Erythroblast (primary cell): ENCODE data around the gene SETBP1.

ENCODE experiments used
- GATA1 ChIP-seq: IDR thresholded peaks from 2 replicates; pipeline ENCODE4 v1.6.1; 2011; ENCODE audit warnings: low read depth, mild to moderate bottlenecking, control low read depth, low read length, moderate library complexity
- POLR2A ChIP-seq: IDR thresholded peaks from 2 replicates; pipeline ENCODE4 v1.6.1; 2011; ENCODE audit warnings: mild to moderate bottlenecking, low read length

GRCh38 chr18:45086777-45087176 is 406.1 kb downstream of the SETBP1 start:
- TF ChIP-seq POLR2A (no peak), GATA1 (no peak)
